OCI-LY1 (cell line): ENCODE results near the gene GAB4.

Experiments used
- H2AFZ ChIP-seq: fragments of 200-600 bp; sonication (generic), shearing (Covaris generic); 2 replicates; pipeline ENCODE4 v1.6.0; 2014; ENCODE audit warnings: antibody characterized with exemption, mild to moderate bottlenecking, low read length
- H3F3A ChIP-seq: fragments of 200-600 bp; sonication (generic), shearing (Covaris generic); 2 replicates; pipeline ENCODE4 v1.6.0; 2014; ENCODE audit warnings: mild to moderate bottlenecking, antibody characterized with exemption, low read length, moderate library complexity; ENCODE audit not compliant: insufficient read depth
- H3K27ac ChIP-seq: fragments of 200-600 bp; sonication (generic); 2 replicates; pipeline ENCODE4 v1.5.1; 2014; ENCODE audit warnings: low read length, mixed run types, mild to moderate bottlenecking, low read depth; ENCODE audit not compliant: poor library complexity, severe bottlenecking
- H3K27me3 ChIP-seq: fragments of 200-600 bp; sonication (generic); 2 replicates; pipeline ENCODE4 v1.6.0; 2014; ENCODE audit warnings: antibody characterized with exemption, mild to moderate bottlenecking, low read length, moderate library complexity; ENCODE audit not compliant: insufficient read depth
- H3K36me3 ChIP-seq: fragments of 200-600 bp; sonication (generic); 2 replicates; pipeline ENCODE4 v1.6.1; 2014; ENCODE audit warnings: mild to moderate bottlenecking, antibody characterized with exemption, low read length, moderate library complexity, mixed read lengths; ENCODE audit not compliant: insufficient read depth
- H3K4me1 ChIP-seq: fragments of 200-600 bp; sonication (generic); 2 replicates; pipeline ENCODE4 v1.5.1; 2014; ENCODE audit warnings: mild to moderate bottlenecking, low read length, moderate library complexity; ENCODE audit not compliant: insufficient read depth, severe bottlenecking
- H3K4me2 ChIP-seq: fragments of 200-600 bp; sonication (generic), shearing (Covaris generic); 2 replicates; pipeline ENCODE4 v1.6.1; 2014; ENCODE audit warnings: low read length
- H3K4me3 ChIP-seq: fragments of 200-600 bp; sonication (generic); 2 replicates; pipeline ENCODE4 v1.5.1; 2014; ENCODE audit warnings: low read length, low read depth, mild to moderate bottlenecking, mixed read lengths; ENCODE audit not compliant: poor library complexity, severe bottlenecking
- H3K79me2 ChIP-seq: fragments of 200-600 bp; shearing (Covaris generic); 2 replicates; pipeline ENCODE4 v1.6.1; 2016; ENCODE audit warnings: mixed run types, low read length, mixed read lengths; ENCODE audit not compliant: insufficient read depth
- H3K9ac ChIP-seq: fragments of 200-600 bp; sonication (generic), shearing (Covaris generic); 2 replicates; pipeline ENCODE4 v1.6.1; 2014; ENCODE audit warnings: mild to moderate bottlenecking, low read length, mixed read lengths
- H3K9me2 ChIP-seq: fragments of 200-600 bp; sonication (generic), shearing (Covaris generic); 2 replicates; pipeline ENCODE4 v1.6.1; 2014; ENCODE audit warnings: low read depth, mild to moderate bottlenecking, low read length, mixed read lengths
- H3K9me3 ChIP-seq: fragments of 200-600 bp; shearing (Covaris generic); 2 replicates; pipeline ENCODE4 v1.6.1; 2014; ENCODE audit warnings: low read length, mixed read lengths
- H4K20me1 ChIP-seq: fragments of 200-600 bp; sonication (generic), shearing (Covaris generic); 2 replicates; pipeline ENCODE4 v1.6.0; 2016; ENCODE audit warnings: mild to moderate bottlenecking, low read length; ENCODE audit not compliant: insufficient read depth
- CTCF ChIP-seq: fragments of 200-600 bp; sonication (generic), shearing (Covaris generic); IDR thresholded peaks from 2 replicates; pipeline ENCODE4 v1.5.1; 2017; ENCODE audit warnings: mild to moderate bottlenecking, antibody characterized with exemption, low read length, moderate library complexity, mixed read lengths
- EZH2 ChIP-seq: fragments of 200-600 bp; sonication (generic), shearing (Covaris generic); IDR thresholded peaks from 2 replicates; pipeline ENCODE4 v1.8.0; 2017; ENCODE audit warnings: borderline replicate concordance, mixed run types, mild to moderate bottlenecking, antibody characterized with exemption, low read length, moderate library complexity, mixed read lengths

The GAB4 gene

GRCh38 chr22:17007257-17007656 is 765 bp downstream of the GAB4 start:
- no peaks in the 10 kb centered on the region for H3K9me3 ChIP-seq
- H3K27ac ChIP-seq: no peak overlapping the region
- H3K36me3 ChIP-seq: no peaks in the 10 kb centered on the region
- H3K79me2 ChIP-seq: no peaks in the 10 kb centered on the region
- H3F3A ChIP-seq: no peaks in the 10 kb centered on the region
- no peak overlapping the region for H3K4me2 ChIP-seq
- no peaks in the 10 kb centered on the region for H4K20me1 ChIP-seq
- no peaks in the 10 kb centered on the region for H3K4me1 ChIP-seq
- no peaks in the 10 kb centered on the region for H3K9me2 ChIP-seq
- no peak overlapping the region for H2AFZ ChIP-seq
- TF ChIP-seq EZH2 (no peak), CTCF (no peak)
- H3K27me3 ChIP-seq: no peaks in the 10 kb centered on the region
- no peak overlapping the region for H3K4me3 ChIP-seq
- H3K9ac ChIP-seq: no peak overlapping the region

- Histone ChIP-seq H3K9me3 (no peaks in the 10 kb centered on the region), H3K79me2 (no peaks in the 10 kb centered on the region), H3K36me3 (no peaks in the 10 kb centered on the region), H3K27me3 (no peaks in the 10 kb centered on the region), H3K4me3 (no peak overlapping the region), H3K27ac (no peak overlapping the region), H3K9ac (no peak overlapping the region), H2AFZ (no peak overlapping the region), H3K4me1 (no peaks in the 10 kb centered on the region), H4K20me1 (no peaks in the 10 kb centered on the region), H3K9me2 (no peaks in the 10 kb centered on the region), H3F3A (no peaks in the 10 kb centered on the region), H3K4me2 (no peak overlapping the region)
- TF ChIP-seq CTCF (no peak), EZH2 (no peak)
These were observed 18.1 kb downstream of the GAB4 start for GRCh38 chr22:16989915-16990314.

- H3K9me3 ChIP-seq: no peaks in the 10 kb centered on the region
- H3F3A ChIP-seq: no peaks in the 10 kb centered on the region
- H3K9me2 ChIP-seq: no peaks in the 10 kb centered on the region
- no peak overlapping the region for H3K4me3 ChIP-seq
- no peaks in the 10 kb centered on the region for H4K20me1 ChIP-seq
- H3K4me2 ChIP-seq: no peak overlapping the region
- no peak overlapping the region for H3K27ac ChIP-seq
- no peaks in the 10 kb centered on the region for H3K79me2 ChIP-seq
- no peak overlapping the region for H2AFZ ChIP-seq
- no peaks in the 10 kb centered on the region for H3K27me3 ChIP-seq
- H3K9ac ChIP-seq: no peak overlapping the region
- H3K36me3 ChIP-seq: no peaks in the 10 kb centered on the region
- no peaks in the 10 kb centered on the region for H3K4me1 ChIP-seq
- TF ChIP-seq EZH2: no peak
- TF ChIP-seq CTCF: no peak
These were observed 19.8 kb downstream of the GAB4 start for GRCh38 chr22:16988257-16988656.
